ENCODE results near the gene ADGB.

DNA sequence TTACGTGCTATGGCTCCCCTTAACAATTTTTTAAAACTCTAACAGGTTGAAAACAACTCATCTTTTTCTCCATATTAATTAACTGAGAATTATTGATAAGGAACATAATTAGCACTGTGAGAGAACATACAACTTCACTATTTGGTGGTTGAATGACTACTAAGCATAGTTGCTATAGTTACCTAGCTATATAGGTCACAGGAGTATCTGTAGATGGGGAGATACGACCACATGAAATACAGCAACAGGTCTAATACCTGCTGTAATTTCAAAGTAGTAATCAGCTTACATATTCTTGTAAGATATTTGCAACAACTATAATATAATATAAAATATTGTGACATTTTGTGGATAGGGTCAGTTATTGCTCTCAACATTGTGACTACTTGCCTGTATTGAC is 102.9 kb downstream of the ADGB start:
- TF ChIP-seq RAD21 (conservative IDR thresholded peaks at IDR 0.05 in 1 of 2, IDR thresholded peaks at IDR 0.05 in 1 of 2) (no peak), GATA3 (IDR thresholded peaks at IDR 0.05; ENCODE audit: borderline replicate concordance) (no peak), MAX (IDR thresholded peaks at IDR 0.05) (no peak), ESRRA (IDR thresholded peaks at IDR 0.05; ENCODE audit: borderline replicate concordance, low read length) (no peak), CTCF (IDR thresholded peaks at IDR 0.05) (no peak), CEBPB (IDR thresholded peaks at IDR 0.05) (no peak), RFX5 (IDR thresholded peaks at IDR 0.05) (no peak), BHLHE40 (IDR thresholded peaks at IDR 0.05; ENCODE audit: low read depth, low read length) (no peak), MAZ (IDR thresholded peaks at IDR 0.05; ENCODE audit: borderline replicate concordance, low read depth, low read length) (no peak), POLR2A (IDR thresholded peaks at IDR 0.05; ENCODE audit: low read length) (no peak), CBX8 (IDR thresholded peaks at IDR 0.05) (no peak), NR3C1 (IDR thresholded peaks at IDR 0.05) (no peak), HDAC2 (IDR thresholded peaks at IDR 0.05) (no peak), EP300 (IDR thresholded peaks at IDR 0.05) (no peak)

All from A549 (cell line).